Activated T-cell treated with anti-CD3 and anti-CD28 coated beads, Interleukin-2, amount 50 U/mL, for 48 hours (primary cell): ENCODE results near the gene RHO.
"Not testable (repeated sequence)": the region's sequence is repeated elsewhere in the genome, so short reads cannot be mapped to it uniquely, and the experiment has no call there.

Source experiments
- DNase-seq, 2 experiments: peaks; one replicate each; pipeline ENCODE4 v3.0.0-alpha.2; 2020

RHO gene

GRCh38 chr3:129522953-129523352, 5.5 kb upstream of the RHO start:
- no peak for DNase-seq

- DNase-seq, result no peak
Observed at GRCh38 chr3:129524081-129524480, 4.4 kb upstream of the RHO start.

GRCh38 chr3:129525341-129525968, 3.0 kb upstream of the RHO start:
- DNase-seq, result peak; percentile 25

- no peak for DNase-seq
Observed at GRCh38 chr3:129526121-129526900, 2.1 kb upstream of the RHO start.

DNA sequence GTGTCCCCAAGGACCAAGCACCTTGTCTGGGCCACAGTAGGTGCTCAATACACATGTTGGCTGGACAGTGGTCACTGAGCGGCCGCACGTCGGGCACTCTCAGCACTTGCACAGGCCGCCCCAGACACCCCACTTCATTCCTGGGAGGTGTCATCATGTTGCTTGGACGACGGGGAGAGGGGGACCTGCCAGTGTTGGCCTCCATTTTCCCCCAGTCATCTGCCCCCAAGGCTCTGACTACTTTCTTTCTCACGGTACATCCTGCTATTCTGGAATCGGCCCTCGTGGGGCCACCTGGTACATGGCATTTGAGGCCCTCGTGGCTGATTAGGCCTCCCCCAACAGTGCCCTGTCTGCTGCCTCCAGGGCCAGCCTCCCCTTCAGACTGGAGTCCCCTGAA, 1.2 kb upstream of the RHO start:
- no peak for DNase-seq

GRCh38 chr3:129529436-129530210, 1.2 kb downstream of the RHO start:
- no peak for DNase-seq

GRCh38 chr3:129530251-129530791, 1.9 kb downstream of the RHO start:
- DNase-seq, result no peak

GRCh38 chr3:129530821-129531220, 2.4 kb downstream of the RHO start:
- no peak for DNase-seq

DNA sequence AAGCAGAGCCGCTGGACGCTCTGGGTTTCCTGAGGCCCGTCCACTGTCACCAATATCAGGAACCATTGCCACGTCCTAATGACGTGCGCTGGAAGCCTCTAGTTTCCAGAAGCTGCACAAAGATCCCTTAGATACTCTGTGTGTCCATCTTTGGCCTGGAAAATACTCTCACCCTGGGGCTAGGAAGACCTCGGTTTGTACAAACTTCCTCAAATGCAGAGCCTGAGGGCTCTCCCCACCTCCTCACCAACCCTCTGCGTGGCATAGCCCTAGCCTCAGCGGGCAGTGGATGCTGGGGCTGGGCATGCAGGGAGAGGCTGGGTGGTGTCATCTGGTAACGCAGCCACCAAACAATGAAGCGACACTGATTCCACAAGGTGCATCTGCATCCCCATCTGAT, 3.3 kb downstream of the RHO start:
- DNase-seq, result no peak

DNA sequence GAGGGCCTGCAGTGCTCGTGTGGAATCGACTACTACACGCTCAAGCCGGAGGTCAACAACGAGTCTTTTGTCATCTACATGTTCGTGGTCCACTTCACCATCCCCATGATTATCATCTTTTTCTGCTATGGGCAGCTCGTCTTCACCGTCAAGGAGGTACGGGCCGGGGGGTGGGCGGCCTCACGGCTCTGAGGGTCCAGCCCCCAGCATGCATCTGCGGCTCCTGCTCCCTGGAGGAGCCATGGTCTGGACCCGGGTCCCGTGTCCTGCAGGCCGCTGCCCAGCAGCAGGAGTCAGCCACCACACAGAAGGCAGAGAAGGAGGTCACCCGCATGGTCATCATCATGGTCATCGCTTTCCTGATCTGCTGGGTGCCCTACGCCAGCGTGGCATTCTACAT, 3.8 kb downstream of the RHO start:
- DNase-seq, result no peak

GRCh38 chr3:129533406-129533805, 5.0 kb downstream of the RHO start:
- DNase-seq, result no peak

DNA sequence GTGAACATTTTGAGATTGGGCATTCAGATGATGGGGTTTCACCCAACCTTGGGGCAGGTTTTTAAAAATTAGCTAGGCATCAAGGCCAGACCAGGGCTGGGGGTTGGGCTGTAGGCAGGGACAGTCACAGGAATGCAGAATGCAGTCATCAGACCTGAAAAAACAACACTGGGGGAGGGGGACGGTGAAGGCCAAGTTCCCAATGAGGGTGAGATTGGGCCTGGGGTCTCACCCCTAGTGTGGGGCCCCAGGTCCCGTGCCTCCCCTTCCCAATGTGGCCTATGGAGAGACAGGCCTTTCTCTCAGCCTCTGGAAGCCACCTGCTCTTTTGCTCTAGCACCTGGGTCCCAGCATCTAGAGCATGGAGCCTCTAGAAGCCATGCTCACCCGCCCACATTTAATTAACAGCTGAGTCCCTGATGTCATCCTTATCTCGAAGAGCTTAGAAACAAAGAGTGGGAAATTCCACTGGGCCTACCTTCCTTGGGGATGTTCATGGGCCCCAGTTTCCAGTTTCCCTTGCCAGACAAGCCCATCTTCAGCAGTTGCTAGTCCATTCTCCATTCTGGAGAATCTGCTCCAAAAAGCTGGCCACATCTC, 6.1 kb downstream of the RHO start:
- DNase-seq, result no peak

DNA sequence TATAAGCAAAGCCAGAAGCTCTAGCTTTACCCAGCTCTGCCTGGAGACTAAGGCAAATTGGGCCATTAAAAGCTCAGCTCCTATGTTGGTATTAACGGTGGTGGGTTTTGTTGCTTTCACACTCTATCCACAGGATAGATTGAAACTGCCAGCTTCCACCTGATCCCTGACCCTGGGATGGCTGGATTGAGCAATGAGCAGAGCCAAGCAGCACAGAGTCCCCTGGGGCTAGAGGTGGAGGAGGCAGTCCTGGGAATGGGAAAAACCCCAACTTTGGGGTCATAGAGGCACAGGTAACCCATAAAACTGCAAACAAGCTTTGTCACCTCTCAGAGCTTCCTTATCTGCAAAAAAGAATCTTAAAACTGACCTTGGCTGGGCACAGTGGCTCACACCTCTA, 6.6 kb downstream of the RHO start:
- no peak for DNase-seq

DNA sequence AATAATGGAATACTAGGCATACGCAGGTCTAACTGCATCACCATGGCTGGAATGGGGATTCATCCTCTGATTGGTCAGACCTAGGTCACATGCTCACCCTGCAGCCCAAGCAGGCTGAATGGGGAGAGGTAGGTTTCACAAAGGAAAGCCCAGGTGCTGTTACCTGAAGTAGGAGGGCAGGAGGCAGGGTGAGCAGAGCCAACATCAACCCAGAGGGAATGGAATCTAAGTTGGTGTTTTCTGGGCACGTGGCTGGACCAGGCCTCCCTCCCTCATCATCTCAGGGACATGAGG, 7.9 kb downstream of the RHO start:
- DNase-seq, result no peak

DNA sequence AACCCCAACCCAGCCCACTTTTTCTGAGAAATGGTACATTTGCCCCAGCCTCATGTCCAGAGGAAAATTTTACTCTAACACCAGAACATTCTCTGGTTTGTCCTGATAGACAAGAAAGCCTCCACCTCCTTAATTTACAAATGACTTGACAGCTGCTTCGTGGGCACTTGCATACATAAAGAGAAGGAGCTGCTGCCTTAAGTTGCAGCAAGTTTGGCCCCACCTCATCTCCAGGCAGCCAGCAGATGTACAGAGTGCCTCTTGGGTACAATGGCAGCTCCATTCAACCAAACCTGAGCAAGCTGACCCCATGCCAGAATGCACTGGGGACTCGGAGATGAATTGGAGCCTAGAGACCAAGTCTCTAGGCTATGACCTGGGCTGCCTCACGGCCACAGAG, 8.4 kb downstream of the RHO start:
- no peak for DNase-seq

DNA sequence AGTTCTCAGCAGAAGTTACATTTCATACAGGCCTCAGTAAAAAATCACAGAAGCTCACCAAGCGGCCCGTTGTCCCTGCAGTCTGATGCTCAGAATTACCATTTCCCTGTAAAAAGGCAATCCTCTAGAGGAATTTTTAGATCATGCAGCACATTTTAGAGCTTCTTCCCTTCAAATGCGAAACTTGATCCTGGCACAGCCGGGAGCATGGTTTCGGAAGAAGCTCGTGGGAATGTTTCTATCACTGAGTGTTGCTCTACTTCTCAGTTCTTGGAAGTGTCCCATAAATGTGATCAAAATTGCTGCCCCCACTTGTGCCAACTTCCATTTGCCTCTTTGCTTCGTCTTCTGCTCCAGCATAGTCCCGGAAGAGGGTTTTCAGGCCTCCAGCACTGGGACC, 10.8 kb downstream of the RHO start:
- DNase-seq, result no peak

DNA sequence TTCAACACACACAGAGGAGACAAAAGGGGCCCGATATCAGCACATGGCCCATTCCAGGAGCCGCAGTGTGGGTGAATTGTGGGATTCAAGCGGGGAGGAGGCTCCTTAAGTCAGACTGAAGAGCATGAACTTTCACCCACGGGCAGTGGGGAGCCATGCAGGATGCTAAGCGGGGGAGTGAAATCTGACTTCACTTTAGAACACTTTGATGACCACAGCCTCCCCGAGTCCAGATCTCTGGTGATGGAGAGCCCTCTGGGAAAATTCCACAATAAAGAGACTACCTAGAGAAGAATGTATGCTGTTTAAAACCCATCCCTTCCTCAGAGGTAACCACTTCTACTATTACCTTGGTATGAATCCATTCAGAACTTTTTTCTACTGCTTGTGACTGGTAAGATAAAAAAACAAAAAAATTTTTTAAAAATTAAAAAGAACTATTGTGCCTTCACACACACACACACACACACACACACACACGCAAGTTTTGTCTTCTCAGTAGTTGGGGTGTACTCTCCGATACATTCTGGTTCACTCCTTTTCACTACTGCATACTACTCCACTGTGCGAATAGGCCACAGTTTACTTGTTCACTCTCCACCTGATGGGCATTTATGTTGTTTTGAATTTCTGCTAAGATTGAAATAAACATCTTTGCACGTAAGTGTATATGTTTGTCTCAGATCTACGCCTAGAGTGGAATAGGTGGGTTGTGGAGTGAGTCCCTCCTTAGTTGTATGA, 12.5 kb downstream of the RHO start:
- no peak for DNase-seq

- DNase-seq, result no peak
Observed at GRCh38 chr3:129542747-129543146, 14.3 kb downstream of the RHO start.

- no peak for DNase-seq
Observed at GRCh38 chr3:129543156-129543790, 14.8 kb downstream of the RHO start, which contains the start of gene H1-8. H1-8 (plus strand) TSS chr3:129543175; CDS start chr3:129543219, 44 bp downstream.

- no peak for DNase-seq
Observed at GRCh38 chr3:129543999-129544398, 15.6 kb downstream of the RHO start.

GRCh38 chr3:129545951-129546350, 17.5 kb downstream of the RHO start:
- DNase-seq, result not testable (repeated sequence)

DNA sequence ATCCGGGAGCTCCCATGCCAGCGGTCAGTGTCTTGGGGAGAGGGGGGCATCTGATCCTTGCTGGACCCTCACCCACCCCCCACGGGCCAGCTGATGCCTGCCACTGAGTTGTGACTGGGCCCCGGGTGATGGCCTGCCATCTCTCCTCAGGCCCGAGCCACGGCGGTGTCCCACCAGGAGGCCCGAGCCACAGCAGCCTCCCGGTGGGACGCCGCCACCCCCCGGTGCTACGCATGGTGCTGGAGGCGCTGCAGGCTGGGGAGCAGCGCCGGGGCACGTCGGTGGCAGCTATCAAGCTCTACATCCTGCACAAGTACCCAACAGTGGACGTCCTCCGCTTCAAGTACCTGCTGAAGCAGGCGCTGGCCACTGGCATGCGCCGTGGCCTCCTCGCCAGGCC, 18.8 kb downstream of the RHO start:
- no peak for DNase-seq
